SU-DHL-6 (cell line): ENCODE results near the gene DENND2A.
"Not testable (repeated sequence)": the region's sequence is repeated elsewhere in the genome, so short reads cannot be mapped to it uniquely, and the experiment has no call there.

Experiments used
- CTCF ChIP-seq: fragments of 200-600 bp; sonication (generic); IDR thresholded peaks from one replicate; pipeline ENCODE4 v1.5.1; 2017; ENCODE audit warnings: antibody characterized with exemption, mild to moderate bottlenecking, low read length, moderate library complexity; ENCODE audit not compliant: insufficient read depth, poor library complexity, severe bottlenecking
- EZH2phosphoT487 ChIP-seq: fragments of 200-600 bp; sonication (generic), shearing (Covaris generic); conservative IDR thresholded peaks from 2 replicates; pipeline ENCODE4 v1.6.1; 2018; ENCODE audit warnings: mild to moderate bottlenecking, antibody characterized with exemption, low read length, moderate library complexity, mixed read lengths

- not testable (repeated sequence) for TF ChIP-seq CTCF, EZH2phosphoT487
Measured at GRCh38 chr7:140644761-140645160, 4.1 kb upstream of the DENND2A start.
